ENCODE measurements around the gene RAB24. TPM values are rescaled to one million over a fixed set of nuclear protein-coding genes. Genes with fewer than 3 reads are reported as not detected.

Gene RAB24
- total RNA-seq, 1 experiment from 2014 or later, result 40.3 TPM

DNA sequence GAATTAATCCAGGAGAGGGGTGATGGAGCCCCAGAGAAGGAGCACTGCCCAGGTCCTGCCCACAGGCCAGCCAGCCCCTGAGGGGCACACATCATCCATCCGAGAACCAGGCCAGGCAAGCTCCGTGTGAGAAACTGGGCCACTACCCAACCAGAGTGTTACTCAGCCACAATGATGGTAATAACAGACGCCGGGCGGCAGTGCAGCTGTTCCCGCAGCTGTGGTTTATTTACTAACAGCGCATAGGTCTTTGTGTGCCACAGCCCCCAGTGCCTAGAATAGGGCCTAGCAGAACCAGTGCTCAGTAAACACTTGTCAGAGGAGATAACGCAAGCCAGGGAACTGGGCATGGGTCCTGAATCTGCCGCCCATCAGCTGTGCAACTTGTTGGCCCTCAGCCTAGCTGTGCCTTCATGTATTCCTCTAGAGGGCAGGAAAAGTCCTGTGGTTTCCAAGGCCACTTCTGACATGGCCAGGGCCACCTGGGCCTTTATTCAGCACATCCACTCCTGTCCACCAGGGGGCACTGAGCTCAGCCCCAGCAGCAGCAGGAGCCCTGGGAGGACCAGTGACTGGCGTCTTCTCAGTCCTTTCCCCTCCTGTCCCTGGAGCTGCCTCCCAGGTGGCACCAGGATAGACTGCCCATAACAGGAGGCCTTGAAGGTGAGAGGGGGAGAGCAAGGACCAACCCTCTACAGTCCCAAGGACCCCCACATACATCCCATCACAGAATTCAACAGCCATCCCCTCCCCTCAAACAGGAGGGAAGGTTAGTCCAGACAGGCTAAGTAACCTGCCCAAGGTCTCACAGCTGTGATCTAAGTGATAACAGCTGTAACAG is 6.1 kb upstream of the RAB24 start:
- ATAC-seq, result peak; percentile 33
- no peaks in the 10 kb centered on the region for H3F3A ChIP-seq (ENCODE audit: low read length, unreplicated experiment)
- CTCF ChIA-PET, result interaction anchor here (0.5 to 1.9 kb wide), 8 partner anchors 8 to 159 kb away, joined by 3 to 9 read pairs (median 4); no protein-coding TSS in a partner anchor
- no peaks in the 10 kb centered on the region for H3K27me3 ChIP-seq (ENCODE audit: low read length)
- H3K9ac ChIP-seq (ENCODE audit: low read length), result no peak overlapping the region
- intact Hi-C loops (cut with micrococcal nuclease), result loop anchor here (2.0 kb wide), 1 partner anchor 145 kb away; no protein-coding TSS in a partner anchor
- peak overlapping the region; percentile 78 for H3K4me2 ChIP-seq (ENCODE audit: low read length)
- no peak overlapping the region for H3K27ac ChIP-seq (ENCODE audit: low read length)
- H2AFZ ChIP-seq (ENCODE audit: low read length), result no peak overlapping the region
- TF ChIP-seq, protein P1, sequence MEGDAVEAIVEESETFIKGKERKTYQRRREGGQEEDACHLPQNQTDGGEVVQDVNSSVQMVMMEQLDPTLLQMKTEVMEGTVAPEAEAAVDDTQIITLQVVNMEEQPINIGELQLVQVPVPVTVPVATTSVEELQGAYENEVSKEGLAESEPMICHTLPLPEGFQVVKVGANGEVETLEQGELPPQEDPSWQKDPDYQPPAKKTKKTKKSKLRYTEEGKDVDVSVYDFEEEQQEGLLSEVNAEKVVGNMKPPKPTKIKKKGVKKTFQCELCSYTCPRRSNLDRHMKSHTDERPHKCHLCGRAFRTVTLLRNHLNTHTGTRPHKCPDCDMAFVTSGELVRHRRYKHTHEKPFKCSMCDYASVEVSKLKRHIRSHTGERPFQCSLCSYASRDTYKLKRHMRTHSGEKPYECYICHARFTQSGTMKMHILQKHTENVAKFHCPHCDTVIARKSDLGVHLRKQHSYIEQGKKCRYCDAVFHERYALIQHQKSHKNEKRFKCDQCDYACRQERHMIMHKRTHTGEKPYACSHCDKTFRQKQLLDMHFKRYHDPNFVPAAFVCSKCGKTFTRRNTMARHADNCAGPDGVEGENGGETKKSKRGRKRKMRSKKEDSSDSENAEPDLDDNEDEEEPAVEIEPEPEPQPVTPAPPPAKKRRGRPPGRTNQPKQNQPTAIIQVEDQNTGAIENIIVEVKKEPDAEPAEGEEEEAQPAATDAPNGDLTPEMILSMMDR (conservative IDR thresholded peaks at IDR 0.05; ENCODE audit: low read depth, low read length), result peak; percentile 99
- TF ChIP-seq EZH2 (IDR thresholded peaks at IDR 0.05; ENCODE audit: low read length, unreplicated experiment), result no peak
- TF ChIP-seq EZH2phosphoT487 (IDR thresholded peaks at IDR 0.05; ENCODE audit: borderline replicate concordance, low read length), result no peak
- H4K20me1 ChIP-seq (ENCODE audit: low read length), result peaks cover 16% of the 10 kb centered on the region
- BruUV-seq (replicated peaks), result no TSS peak
- H3K4me3 ChIP-seq (ENCODE audit: low read length), result peak overlapping the region; percentile 76; the same call in 1 of the 2 replicates
- H3K4me1 ChIP-seq (ENCODE audit: insufficient read depth, low read length), result peaks cover 39% of the 10 kb centered on the region
- POLR2A ChIA-PET (ENCODE audit: unreplicated experiment), result no interaction called here
- peak; percentile 94 for DNase-seq
- peaks cover 52% of the 10 kb centered on the region for H3K79me2 ChIP-seq (ENCODE audit: low read length)
- H3K9me2 ChIP-seq (replicated peaks; ENCODE audit: low read length), result no peaks in the 10 kb centered on the region
- H3K36me3 ChIP-seq (ENCODE audit: low read depth, low read length), result peaks cover 18% of the 10 kb centered on the region; the same call in 1 of the 2 replicates
- no peaks in the 10 kb centered on the region for H3K9me3 ChIP-seq (ENCODE audit: low read length)

DNA sequence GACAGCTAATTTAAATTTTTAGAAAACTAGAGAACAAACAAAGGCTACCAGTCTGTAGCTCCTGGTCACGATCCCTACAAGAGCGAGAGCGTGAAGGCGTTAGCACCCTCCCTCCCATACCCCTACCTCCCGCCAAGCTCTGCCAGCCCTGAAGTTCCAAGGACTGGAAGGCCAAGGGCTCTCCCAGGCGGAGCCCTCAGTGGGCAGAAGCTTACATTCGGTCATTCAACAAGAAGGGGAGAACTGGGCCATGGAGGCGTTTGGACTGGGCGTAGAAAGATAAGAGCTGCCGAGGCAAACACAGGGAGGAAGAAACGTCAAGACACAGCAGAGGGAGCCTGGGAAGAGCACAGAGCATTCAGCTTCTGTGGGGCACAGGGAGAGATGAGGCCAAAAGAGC is 5.2 kb upstream of the RAB24 start:
- ChIA-PET POLR2A (ENCODE audit: unreplicated experiment) (no interaction called here), CTCF (interaction anchor here (0.5 kb wide), 1 partner anchor 94 kb away, joined by 3 read pairs; no protein-coding TSS in a partner anchor)
- Histone ChIP-seq H3K9me2 (replicated peaks; ENCODE audit: low read length) (no peaks in the 10 kb centered on the region), H3K27ac (ENCODE audit: low read length) (no peak overlapping the region), H3K79me2 (ENCODE audit: low read length) (peaks cover 57% of the 10 kb centered on the region), H3K4me2 (ENCODE audit: low read length) (no peak overlapping the region), H2AFZ (ENCODE audit: low read length) (no peak overlapping the region), H3F3A (ENCODE audit: low read length, unreplicated experiment) (no peaks in the 10 kb centered on the region), H3K4me3 (ENCODE audit: low read length) (no peak overlapping the region), H3K9me3 (ENCODE audit: low read length) (no peaks in the 10 kb centered on the region), H4K20me1 (ENCODE audit: low read length) (peaks cover 17% of the 10 kb centered on the region), H3K27me3 (ENCODE audit: low read length) (no peaks in the 10 kb centered on the region), H3K4me1 (ENCODE audit: insufficient read depth, low read length) (peaks cover 39% of the 10 kb centered on the region), H3K36me3 (ENCODE audit: low read depth, low read length) (peaks cover 18% of the 10 kb centered on the region; the same call in 1 of the 2 replicates), H3K9ac (ENCODE audit: low read length) (no peak overlapping the region)
- no peak for ATAC-seq
- no peak for TF ChIP-seq EZH2phosphoT487 (IDR thresholded peaks at IDR 0.05; ENCODE audit: borderline replicate concordance, low read length)
- TF ChIP-seq EZH2 (IDR thresholded peaks at IDR 0.05; ENCODE audit: low read length, unreplicated experiment), result no peak
- TF ChIP-seq, protein P1 (conservative IDR thresholded peaks at IDR 0.05; ENCODE audit: low read depth, low read length), result no peak
- no peak for DNase-seq
- no TSS peak for BruUV-seq (replicated peaks)
- intact Hi-C loops (cut with micrococcal nuclease), result loop anchor here (2.0 kb wide), 1 partner anchor 146 kb away; no protein-coding TSS in a partner anchor

Data from PC-3 (cell line).